Activated CD4-positive, alpha-beta memory T cell treated with anti-CD3 and anti-CD28 coated beads for 36 hours (primary cell): ENCODE data around the gene CFAP97D1. TPM values are rescaled to one million over a fixed set of nuclear protein-coding genes. Genes with fewer than 3 reads are reported as not detected.

Source experiments
- CTCF ChIA-PET: fragments of 350-600 bp; sonication (Branson Sonifier 250); formaldehyde crosslinking; loops from one replicate; lab custom pipeline; 2021; ENCODE audit warnings: antibody characterized with exemption, inconsistent platforms; lab: Charles Lee
- POLR2A ChIA-PET: fragments of 350-600 bp; sonication (Branson Sonifier 250); formaldehyde crosslinking; loops from one replicate; lab custom pipeline; 2021; ENCODE audit warnings: antibody characterized with exemption; lab: Charles Lee
- DNase-seq: peaks from one replicate; pipeline ENCODE4 v3.0.0-alpha.2; 2020
- H3K27ac Mint-ChIP-seq: one replicate; pipeline ENCODE4 v1.8.0; 2021; ENCODE audit warnings: mixed read lengths
- H3K27me3 Mint-ChIP-seq: one replicate; pipeline ENCODE4 v1.8.0; 2021; ENCODE audit warnings: mixed read lengths
- H3K36me3 Mint-ChIP-seq: one replicate; pipeline ENCODE4 v1.8.0; 2021; ENCODE audit warnings: mixed read lengths
- H3K4me1 Mint-ChIP-seq: one replicate; pipeline ENCODE4 v1.8.0; 2021; ENCODE audit warnings: low read depth, mixed read lengths
- H3K4me3 Mint-ChIP-seq: one replicate; pipeline ENCODE4 v1.8.0; 2021; ENCODE audit warnings: mild to moderate bottlenecking, mixed read lengths
- H3K9me3 Mint-ChIP-seq: one replicate; pipeline ENCODE4 v1.8.0; 2021; ENCODE audit warnings: mixed read lengths
- intact Hi-C: fragments of 100-400 bp; cut with micrococcal nuclease; formaldehyde crosslinking; loops from one replicate; pipeline ENCODE4 v1.15.1; 2023
- total RNA-seq, 2 experiments: library from RNA; stranded (reverse); gene quantifications; one replicate each; pipeline ENCODE4 v1.2.3, GENCODE V29; 2021

CFAP97D1 gene
- total RNA-seq, 2 experiments from 2014 or later, result not detected

DNA sequence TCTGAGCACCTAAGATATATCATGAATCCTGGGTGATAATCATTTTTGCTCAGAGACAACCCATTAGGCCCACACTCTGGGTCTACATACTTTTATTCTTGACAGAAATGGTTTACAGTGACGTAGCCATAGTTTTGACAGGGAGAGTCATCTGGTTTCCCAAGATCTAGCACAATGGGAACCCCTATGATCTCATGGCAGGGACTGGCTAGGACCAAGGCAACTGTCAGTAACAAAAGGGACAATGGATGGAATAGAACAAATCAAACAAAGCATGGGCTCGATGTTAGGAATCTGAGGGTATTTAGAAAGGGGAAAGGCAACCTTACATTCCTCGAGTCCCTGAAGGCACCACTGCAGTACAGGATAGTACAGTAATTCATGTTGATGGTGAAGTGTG lies 20.5 kb downstream of the CFAP97D1 start:
- H3K4me1 Mint-ChIP-seq, result no peaks in the 10 kb centered on the region
- intact Hi-C loops, result no loop called here
- CTCF ChIA-PET, result interaction anchor here (1.1 to 1.4 kb wide), 3 partner anchors 34 to 106 kb away, joined by 3 to 5 read pairs (median 3); partner anchors contain the start of gene SOST
- H3K36me3 Mint-ChIP-seq, result no peaks in the 10 kb centered on the region
- POLR2A ChIA-PET, result no interaction called here
- H3K4me3 Mint-ChIP-seq, result no peak overlapping the region
- no peak for DNase-seq
- H3K27ac Mint-ChIP-seq, result no peak overlapping the region
- no peaks in the 10 kb centered on the region for H3K9me3 Mint-ChIP-seq
- H3K27me3 Mint-ChIP-seq, result peaks cover 28% of the 10 kb centered on the region

DNA sequence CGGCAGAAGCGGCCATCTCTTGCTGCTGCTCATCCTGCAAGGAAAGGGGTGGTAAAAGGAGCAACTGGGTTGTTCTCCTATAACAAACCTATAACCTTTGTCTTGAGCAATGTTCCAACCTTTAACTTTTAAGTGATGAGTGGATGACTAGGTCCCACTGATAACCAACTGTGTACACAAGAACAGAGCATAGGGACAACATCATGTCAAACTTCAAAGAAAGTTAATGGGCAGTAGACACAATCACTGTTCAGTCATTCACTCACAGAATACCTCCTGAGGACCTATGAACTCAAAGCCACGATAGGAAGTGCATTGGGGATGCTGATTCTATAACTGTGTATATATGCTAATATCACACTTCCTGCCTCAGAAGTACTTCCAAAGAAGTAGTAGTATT lies 21.6 kb downstream of the CFAP97D1 start:
- no peaks in the 10 kb centered on the region for H3K9me3 Mint-ChIP-seq
- no peak overlapping the region for H3K4me3 Mint-ChIP-seq
- peaks cover 27% of the 10 kb centered on the region for H3K27me3 Mint-ChIP-seq
- no peaks in the 10 kb centered on the region for H3K4me1 Mint-ChIP-seq
- no peaks in the 10 kb centered on the region for H3K36me3 Mint-ChIP-seq
- ChIA-PET POLR2A (no interaction called here), CTCF (interaction anchor here (1.1 to 1.4 kb wide), 2 partner anchors 36 to 43 kb away, joined by 3 to 5 read pairs; partner anchors contain the start of gene SOST)
- DNase-seq, result no peak
- no peak overlapping the region for H3K27ac Mint-ChIP-seq
- intact Hi-C loops, result no loop called here

DNA sequence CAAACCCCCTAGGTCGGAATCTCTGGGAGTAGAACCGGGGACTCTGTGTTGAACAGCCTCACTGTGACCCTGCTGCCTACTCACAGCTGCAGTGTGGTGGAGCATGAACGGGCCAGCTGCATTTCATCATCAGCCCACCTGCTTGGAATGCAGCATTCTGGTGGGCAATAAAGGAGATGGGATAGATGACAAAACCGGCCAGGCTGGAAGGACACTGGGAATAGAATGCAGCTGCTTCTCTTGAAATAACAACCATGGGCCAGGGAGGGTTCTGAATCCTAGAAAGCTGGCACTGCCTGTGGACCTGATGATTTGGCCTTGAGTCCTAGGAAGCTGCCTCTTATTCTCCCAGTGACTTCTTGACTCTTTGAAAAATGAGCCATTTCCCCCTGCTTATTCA lies 23.5 kb downstream of the CFAP97D1 start:
- Mint-ChIP-seq H3K9me3 (no peaks in the 10 kb centered on the region), H3K4me3 (no peak overlapping the region), H3K27me3 (peaks cover 23% of the 10 kb centered on the region), H3K27ac (no peak overlapping the region), H3K4me1 (no peaks in the 10 kb centered on the region), H3K36me3 (no peaks in the 10 kb centered on the region)
- intact Hi-C loops, result no loop called here
- DNase-seq, result no peak
- CTCF ChIA-PET, result no interaction called here
- POLR2A ChIA-PET, result no interaction called here

- ChIA-PET CTCF (no interaction called here), POLR2A (no interaction called here)
- Mint-ChIP-seq H3K27ac (no peak overlapping the region), H3K36me3 (no peaks in the 10 kb centered on the region), H3K4me1 (no peaks in the 10 kb centered on the region), H3K9me3 (no peaks in the 10 kb centered on the region), H3K27me3 (peaks cover 23% of the 10 kb centered on the region), H3K4me3 (no peak overlapping the region)
- no peak for DNase-seq
- intact Hi-C loops, result no loop called here
These were observed 24.9 kb downstream of the CFAP97D1 start for GRCh38 chr17:43805117-43805516.

GRCh38 chr17:43808076-43808475 lies 27.8 kb downstream of the CFAP97D1 start:
- Mint-ChIP-seq H3K9me3 (no peaks in the 10 kb centered on the region), H3K36me3 (no peaks in the 10 kb centered on the region), H3K27me3 (peaks cover 16% of the 10 kb centered on the region), H3K27ac (no peak overlapping the region), H3K4me3 (no peak overlapping the region), H3K4me1 (no peaks in the 10 kb centered on the region)
- DNase-seq, result no peak
- ChIA-PET CTCF (interaction anchor here (1.0 kb wide), 1 partner anchor 38 kb away, joined by 3 read pairs; no protein-coding TSS in a partner anchor), POLR2A (no interaction called here)
- intact Hi-C loops, result no loop called here

DNA sequence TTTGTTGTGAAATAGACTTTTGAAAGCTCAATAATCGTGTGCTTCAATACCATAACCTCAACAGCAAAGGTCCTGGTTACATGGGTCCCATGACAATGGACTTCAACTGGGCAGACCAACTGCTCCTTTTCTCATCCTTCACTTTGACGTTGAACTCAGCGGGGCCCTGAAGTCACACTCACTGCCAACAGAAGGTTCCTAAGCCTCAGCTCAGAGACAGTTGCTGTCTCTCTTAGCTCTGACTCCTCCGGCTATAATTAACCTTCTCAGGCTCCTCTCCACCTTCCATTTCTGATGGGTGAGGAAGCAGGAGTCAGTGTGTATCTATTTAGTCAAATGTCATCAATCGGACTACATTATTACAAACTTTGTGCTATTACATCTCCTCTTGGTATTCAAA lies 28.9 kb downstream of the CFAP97D1 start:
- CTCF ChIA-PET, result no interaction called here
- H3K36me3 Mint-ChIP-seq, result no peaks in the 10 kb centered on the region
- intact Hi-C loops, result no loop called here

DNA sequence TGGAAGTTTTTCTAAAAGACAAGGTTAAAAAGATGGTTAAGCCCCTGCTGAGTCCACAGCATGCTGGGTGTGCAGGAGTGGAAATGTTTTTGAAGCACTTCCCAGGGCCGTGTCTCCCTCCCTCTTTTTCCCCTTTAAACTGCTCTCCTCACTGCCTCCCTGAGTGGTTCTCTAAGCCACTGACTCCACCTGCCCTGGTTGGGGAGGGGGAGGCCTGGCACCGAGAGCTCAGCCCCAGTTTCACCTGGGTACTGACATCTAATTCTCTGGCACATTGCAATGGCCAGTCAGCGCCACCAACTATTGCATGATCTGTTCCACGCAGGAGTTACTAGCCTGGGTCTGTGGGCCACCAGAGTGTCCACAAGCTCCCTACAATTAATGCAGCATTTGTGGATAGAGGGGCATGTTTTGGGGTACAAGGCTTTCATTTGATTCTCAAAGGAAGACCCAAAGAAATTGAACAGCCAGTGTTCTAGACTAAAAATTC lies 30.0 kb downstream of the CFAP97D1 start:
- H3K4me1 Mint-ChIP-seq, result no peaks in the 10 kb centered on the region
- DNase-seq, result no peak
- POLR2A ChIA-PET, result no interaction called here
- intact Hi-C loops, result no loop called here
- H3K27me3 Mint-ChIP-seq, result peaks cover 6% of the 10 kb centered on the region
- H3K9me3 Mint-ChIP-seq, result no peaks in the 10 kb centered on the region
- CTCF ChIA-PET, result interaction anchor here (1.3 kb wide), 1 partner anchor 36 kb away, joined by 3 read pairs; no protein-coding TSS in a partner anchor
- H3K4me3 Mint-ChIP-seq, result no peak overlapping the region
- no peaks in the 10 kb centered on the region for H3K36me3 Mint-ChIP-seq
- H3K27ac Mint-ChIP-seq, result no peak overlapping the region

More for the DNA sequence above, 28.9 kb downstream of the CFAP97D1 start:
- POLR2A ChIA-PET, result no interaction called here
- Mint-ChIP-seq H3K4me1 (no peaks in the 10 kb centered on the region), H3K27me3 (peaks cover 12% of the 10 kb centered on the region), H3K27ac (no peak overlapping the region), H3K4me3 (no peak overlapping the region), H3K9me3 (no peaks in the 10 kb centered on the region)
- DNase-seq, result no peak

DNA sequence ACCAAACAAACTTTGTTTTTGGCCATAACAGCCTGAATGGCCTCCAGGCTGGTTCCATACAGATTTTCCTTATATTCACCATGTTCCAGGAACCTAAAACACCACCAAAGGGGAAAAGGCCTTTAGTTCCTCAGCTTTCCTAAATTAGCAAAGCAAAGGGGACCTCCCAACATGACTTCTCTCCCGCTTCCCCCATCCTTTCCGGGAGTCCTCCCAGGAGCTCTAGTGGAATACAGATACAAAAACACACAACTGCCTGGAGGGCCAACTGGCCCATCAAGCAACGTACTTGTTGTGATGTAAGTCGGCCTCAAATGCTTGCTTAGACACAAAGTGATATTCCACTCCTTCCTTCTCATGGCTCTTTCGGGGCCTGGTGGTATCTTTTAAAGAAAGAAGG lies 30.6 kb downstream of the CFAP97D1 start:
- POLR2A ChIA-PET, result no interaction called here
- Mint-ChIP-seq H3K27me3 (peaks cover 2% of the 10 kb centered on the region), H3K9me3 (no peaks in the 10 kb centered on the region), H3K27ac (no peak overlapping the region), H3K4me3 (no peak overlapping the region), H3K36me3 (no peaks in the 10 kb centered on the region), H3K4me1 (no peaks in the 10 kb centered on the region)
- intact Hi-C loops, result no loop called here
- no peak for DNase-seq
- CTCF ChIA-PET, result interaction anchor here (1.3 kb wide), 1 partner anchor 35 kb away, joined by 3 read pairs; no protein-coding TSS in a partner anchor

GRCh38 chr17:43812396-43813265 lies 32.4 kb downstream of the CFAP97D1 start:
- Mint-ChIP-seq H3K4me1 (no peaks in the 10 kb centered on the region), H3K9me3 (no peaks in the 10 kb centered on the region), H3K4me3 (no peak overlapping the region), H3K27ac (no peak overlapping the region), H3K27me3 (no peaks in the 10 kb centered on the region), H3K36me3 (no peaks in the 10 kb centered on the region)
- intact Hi-C loops, result no loop called here
- CTCF ChIA-PET, result interaction anchor here (1.3 kb wide), 1 partner anchor 33 kb away, joined by 3 read pairs; no protein-coding TSS in a partner anchor
- no peak for DNase-seq
- POLR2A ChIA-PET, result no interaction called here

DNA sequence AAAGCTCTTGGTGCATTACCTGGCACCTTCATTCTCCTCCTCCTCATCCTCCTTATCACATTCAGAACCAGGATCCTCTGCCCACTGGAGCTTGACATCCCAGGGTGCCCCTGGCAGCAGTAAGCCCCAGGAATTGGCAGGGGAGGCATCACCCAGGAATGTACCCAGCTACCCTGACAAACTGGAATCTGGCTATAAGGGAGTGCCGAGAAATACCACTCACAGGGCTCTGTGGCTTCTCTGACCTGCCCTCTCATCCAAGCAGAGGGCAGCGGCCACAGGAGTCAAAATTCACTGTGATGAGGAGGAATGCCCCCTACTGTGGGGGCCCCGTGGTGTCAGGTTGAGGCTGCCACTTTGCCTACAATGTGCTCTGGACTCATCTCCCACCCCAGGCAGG lies 33.2 kb downstream of the CFAP97D1 start:
- POLR2A ChIA-PET, result no interaction called here
- H3K4me1 Mint-ChIP-seq, result no peaks in the 10 kb centered on the region
- no peaks in the 10 kb centered on the region for H3K27me3 Mint-ChIP-seq
- H3K36me3 Mint-ChIP-seq, result no peaks in the 10 kb centered on the region
- H3K27ac Mint-ChIP-seq, result no peak overlapping the region
- intact Hi-C loops, result no loop called here
- H3K9me3 Mint-ChIP-seq, result no peaks in the 10 kb centered on the region
- CTCF ChIA-PET, result interaction anchor here (1.3 kb wide), 1 partner anchor 33 kb away, joined by 3 read pairs; no protein-coding TSS in a partner anchor
- H3K4me3 Mint-ChIP-seq, result no peak overlapping the region
- no peak for DNase-seq

DNA sequence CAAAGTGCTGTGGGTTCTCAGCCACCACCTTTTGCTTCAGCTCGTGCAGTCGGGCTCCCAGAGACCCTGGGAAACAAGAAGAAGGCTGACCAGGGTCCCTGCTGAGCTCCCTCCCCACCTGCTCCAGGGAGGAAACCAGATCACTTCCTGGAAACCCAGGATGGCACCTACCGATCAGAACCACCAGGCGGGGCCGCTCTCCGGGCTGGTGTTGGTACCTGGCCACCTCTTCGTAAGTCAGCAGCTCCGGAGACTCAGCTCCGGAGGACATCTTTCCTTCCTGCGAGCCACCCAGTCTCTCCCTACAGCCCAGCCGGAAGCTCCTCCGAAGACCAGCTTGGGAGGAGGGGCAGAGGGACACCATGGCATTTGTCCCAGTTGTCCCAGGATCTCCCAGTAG lies 33.8 kb downstream of the CFAP97D1 start:
- ChIA-PET CTCF (interaction anchor here (1.3 kb wide), 1 partner anchor 32 kb away, joined by 3 read pairs; no protein-coding TSS in a partner anchor), POLR2A (no interaction called here)
- Mint-ChIP-seq H3K4me3 (no peak overlapping the region), H3K27ac (no peak overlapping the region), H3K36me3 (no peaks in the 10 kb centered on the region), H3K4me1 (no peaks in the 10 kb centered on the region), H3K27me3 (no peaks in the 10 kb centered on the region), H3K9me3 (no peaks in the 10 kb centered on the region)
- DNase-seq, result no peak
- intact Hi-C loops, result no loop called here

- H3K9me3 Mint-ChIP-seq, result no peaks in the 10 kb centered on the region
- intact Hi-C loops, result no loop called here
- no peaks in the 10 kb centered on the region for H3K36me3 Mint-ChIP-seq
- no peak overlapping the region for H3K4me3 Mint-ChIP-seq
- no peak overlapping the region for H3K27ac Mint-ChIP-seq
- H3K27me3 Mint-ChIP-seq, result no peaks in the 10 kb centered on the region
- ChIA-PET CTCF (interaction anchor here (1.4 kb wide), 1 partner anchor 31 kb away, joined by 5 read pairs; no protein-coding TSS in a partner anchor), POLR2A (no interaction called here)
- no peaks in the 10 kb centered on the region for H3K4me1 Mint-ChIP-seq
- no peak for DNase-seq
These were observed 34.5 kb downstream of the CFAP97D1 start for GRCh38 chr17:43814714-43815113.
